Fibroblast of the conjunctiva (primary cell): ENCODE measurements around the gene LARP4B.
"Not testable (repeated sequence)": the region's sequence is repeated elsewhere in the genome, so short reads cannot be mapped to it uniquely, and the experiment has no call there.

Experiments
- DNase-seq: peaks from one replicate; pipeline ENCODE4 v3.0.0-alpha.2; 2010; ENCODE audit warnings: low read depth

The LARP4B gene

DNA sequence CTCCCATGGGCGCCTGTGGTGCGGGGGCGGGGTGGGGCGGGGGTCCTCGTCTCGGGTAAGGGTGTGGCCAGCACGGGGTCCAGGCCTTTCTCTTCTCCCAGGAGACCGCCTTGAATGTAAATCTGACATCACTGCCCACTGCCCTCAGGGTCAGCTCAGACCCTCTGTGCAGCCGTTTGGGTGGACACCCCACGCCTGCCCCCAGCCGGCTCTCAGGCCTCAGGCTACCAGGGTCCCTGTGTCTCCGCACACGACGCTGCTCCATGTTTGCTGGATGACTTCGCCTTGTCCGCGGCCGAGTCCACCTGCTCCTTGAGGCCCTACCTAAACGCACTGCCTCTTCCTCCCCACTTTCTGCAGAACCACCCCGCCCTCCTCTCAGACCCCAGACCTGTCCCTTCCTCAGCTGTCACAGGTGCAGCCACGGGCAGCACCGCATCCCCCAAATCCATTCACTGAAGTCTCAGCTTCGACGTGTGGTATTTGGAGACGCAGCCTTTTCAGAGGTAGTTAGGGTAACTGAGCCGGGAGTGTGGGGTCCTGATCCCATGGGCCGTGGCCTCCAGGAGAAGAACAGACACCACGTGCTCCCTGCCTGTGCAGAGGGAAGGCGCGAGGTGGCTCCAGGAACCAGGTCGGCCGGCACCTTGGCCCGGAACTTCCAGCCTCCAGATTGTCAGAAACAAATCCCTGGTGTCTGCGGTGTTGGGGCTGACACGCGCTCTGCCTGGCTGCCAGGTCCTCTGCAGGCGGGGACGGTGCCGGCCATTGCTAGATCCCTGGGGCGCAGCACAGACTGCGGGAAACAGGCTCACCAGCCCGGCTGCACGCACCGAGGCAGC lies 144.7 kb downstream of the LARP4B start:
- no peak for DNase-seq

DNA sequence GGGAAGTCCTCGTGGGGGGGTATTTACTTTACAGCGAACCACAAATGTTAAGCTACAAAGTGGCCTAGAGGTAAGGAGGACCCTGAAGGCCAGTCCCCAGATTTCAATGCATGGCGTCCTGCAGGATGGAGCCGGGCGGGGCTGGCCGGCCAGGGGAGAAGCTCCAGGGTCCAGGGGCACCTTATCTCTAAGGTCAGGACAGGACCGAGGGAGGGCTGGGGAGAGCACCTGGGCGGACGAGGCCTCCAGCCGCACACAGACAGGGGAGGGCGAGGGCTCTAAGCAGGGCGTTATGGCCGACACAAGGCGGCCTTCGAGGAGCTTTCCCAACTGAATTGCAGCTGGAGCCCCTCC lies 145.7 kb downstream of the LARP4B start:
- DNase-seq, result no peak

DNA sequence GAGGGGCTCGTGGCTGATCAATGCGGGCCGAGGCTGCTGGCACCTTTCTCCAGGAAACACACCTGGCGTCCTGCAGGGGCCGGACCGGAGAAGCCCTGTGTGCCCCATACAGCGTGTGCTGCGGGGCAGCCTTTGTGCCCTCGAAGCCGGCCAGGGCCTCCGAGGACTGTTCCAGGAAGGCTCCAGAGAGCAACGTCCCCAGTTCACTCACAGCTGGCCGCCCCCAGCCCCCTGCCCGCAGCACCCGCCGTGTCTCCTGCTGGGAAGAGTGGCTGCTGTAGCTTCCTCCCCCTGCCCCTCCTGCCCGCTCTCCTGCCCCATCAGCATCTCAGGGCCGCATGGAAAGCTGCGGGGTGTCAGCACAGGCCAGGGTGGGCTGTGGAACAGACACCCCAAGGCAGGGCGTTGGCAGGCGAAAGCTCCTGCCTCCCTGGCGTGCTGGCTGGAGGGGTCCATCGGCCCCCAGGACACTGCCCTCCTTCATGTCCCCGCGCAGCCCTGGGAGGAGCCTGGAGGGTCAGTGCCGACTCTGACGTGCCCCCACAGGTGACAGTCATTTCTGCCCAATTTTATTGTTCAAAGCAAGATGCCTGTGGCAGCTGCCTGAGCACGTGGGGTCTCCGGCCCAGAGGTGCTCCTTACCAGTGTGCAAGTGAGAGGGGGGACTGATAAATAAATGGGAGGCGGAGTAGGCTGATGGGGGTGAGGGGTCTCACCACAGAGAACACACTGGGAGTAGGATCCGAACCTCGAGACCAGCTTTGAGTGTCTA lies 146.2 kb downstream of the LARP4B start:
- DNase-seq, result no peak

DNA sequence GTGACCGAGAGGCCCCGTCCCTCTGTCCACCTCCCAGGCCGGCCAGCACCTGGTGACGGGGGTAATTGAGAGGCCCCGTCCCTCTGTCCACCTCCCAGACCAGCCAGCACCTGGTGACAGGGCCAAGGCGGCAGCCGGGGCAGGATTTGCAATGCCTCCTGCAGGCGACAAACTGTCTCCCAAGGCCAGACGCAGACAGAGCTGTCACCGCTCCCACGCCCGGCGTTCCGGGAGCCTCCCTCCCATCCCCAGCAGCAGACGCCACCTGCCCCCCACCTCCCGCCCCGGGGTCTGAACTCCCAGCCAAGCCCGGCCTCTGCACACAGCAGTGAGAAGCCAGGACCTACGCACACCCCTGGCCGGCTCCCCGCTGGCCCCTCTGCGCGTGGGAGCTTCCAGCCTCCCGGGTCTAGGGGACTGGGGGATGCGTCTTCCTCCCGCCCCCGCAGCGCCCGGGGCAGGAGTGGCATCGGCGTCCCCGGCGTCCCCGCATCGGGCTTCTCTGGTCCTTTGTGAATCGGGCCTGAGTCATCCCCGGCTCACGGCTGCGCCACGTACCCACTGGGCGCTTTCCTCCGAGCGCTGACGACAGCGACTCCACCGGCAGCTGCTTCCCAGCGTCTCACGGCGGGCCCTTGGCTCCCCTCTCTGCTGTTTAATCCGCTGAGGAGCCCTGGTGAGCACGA lies 147.0 kb downstream of the LARP4B start:
- no peak for DNase-seq

DNA sequence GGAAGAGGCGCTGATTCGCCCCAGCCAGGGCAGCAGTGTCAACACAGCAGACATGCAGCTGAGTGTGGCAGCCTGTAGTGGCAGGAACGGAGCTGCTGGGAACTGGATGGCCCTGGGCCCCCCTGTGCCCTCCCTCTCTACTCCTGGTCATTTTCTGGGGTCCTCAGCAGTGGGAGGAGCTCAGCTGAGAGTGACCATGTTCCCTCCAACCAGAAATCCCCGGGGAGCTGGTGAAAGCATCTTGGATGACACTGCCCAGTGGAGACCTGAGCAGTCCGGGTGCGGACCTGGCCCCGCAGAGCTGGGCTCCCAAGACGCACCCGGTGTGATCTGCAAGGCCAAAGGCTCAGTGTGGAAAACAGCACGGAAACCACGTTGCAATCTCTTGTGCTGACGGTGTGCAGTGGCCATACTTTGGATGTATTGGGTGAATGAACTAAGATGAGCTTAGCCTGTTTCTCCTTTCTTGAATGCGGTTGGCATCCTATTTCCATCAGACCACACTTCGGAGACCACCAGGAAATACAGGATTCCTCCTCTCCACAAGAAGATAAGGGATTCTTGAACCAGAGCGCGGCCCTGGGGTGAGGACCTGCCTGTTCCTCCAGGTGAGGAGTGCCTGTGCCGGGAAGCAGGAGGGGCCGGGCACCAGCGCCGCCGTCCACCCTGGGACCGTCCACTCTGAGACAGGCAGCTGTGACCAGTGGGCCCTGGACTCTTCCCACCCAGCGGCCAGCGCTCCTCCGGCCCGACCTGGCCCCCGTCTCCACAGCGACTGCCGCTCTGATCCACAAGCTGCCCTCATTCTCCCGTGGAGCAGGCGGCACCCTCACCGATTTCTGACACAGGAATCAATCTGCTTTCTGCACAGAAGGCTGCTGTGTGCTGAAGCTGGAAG lies 148.5 kb downstream of the LARP4B start:
- no peak for DNase-seq

DNA sequence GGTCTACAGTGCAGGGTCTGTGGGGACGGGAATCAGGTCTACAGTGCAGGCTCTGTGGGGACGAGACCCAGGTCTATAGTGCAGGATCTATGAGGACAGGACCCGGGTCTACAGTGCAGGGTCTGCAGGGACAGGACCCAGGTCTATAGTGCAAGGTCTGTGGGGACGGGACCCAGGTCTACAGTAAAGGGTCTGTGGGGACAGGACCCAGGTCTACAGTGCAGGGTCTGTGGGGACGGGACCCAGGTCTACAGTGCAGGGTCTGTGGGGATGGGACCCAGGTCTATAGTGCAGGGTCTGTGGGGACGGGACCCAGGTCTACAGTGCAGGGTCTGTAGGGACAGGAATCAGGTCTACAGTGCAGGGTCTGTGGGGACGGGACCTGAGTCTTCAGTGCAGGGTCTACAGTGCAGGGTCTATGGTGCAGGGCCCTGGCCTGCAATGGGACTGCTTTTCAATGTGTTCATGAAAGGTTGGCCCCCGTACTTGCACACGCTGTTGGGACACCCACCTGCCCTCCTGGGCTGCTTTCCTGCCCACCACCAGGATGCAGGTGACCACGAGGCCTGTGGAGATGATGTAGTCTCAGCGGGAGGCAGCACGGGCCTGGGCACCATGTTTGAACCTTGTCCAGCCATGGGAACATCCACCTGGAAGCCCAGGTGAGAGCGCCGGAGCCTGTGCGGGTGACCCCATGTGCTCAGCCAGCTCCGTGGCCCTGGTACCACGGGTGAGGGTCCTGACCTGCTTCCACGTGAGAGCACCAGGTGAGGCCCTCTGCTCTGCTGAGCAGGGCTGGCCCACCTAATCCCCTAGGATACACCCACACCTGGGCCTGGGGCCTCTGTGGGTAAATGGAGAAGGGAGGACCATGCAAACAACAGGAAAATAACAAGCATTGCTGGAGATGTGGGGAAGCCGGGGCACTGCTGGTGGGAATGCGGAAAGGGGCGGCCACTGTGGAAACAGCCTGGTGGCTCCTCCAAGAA lies 150.7 kb downstream of the LARP4B start:
- DNase-seq, result no peak

DNA sequence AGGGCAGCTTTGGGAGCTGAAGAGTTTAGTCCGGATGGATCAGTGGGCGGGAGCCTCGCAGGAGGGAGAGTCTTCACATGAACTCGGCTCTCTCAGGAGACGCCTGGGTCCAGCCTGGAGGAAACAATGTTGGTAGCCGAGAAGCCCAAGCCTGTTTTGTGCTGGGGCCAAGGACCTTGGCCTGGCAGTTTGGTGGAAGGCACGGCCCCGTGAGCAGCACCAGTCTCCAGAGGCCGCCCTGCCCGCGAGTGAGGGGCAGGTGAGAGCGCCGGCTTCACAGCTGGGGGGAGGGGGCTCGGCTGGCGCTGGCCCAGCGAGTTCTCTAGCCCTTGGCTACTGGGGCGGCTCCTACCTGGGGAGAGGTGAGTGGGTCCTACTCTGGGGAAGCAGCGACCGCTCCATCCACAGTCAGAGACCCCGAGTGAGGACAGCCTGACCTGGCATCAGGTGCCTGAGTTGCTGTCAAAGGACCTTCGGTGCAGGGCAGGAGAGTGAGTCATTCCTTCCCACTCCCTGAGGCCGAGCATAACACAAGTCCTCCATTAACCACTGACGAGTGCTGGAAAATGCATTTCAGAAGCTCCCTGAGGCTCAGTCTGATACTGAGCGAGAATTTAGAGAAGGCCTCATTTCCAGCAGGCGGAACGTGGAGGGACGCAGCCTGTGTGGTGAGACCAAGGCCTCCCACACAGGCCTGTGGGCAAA lies 152.7 kb downstream of the LARP4B start:
- DNase-seq, result no peak

DNA sequence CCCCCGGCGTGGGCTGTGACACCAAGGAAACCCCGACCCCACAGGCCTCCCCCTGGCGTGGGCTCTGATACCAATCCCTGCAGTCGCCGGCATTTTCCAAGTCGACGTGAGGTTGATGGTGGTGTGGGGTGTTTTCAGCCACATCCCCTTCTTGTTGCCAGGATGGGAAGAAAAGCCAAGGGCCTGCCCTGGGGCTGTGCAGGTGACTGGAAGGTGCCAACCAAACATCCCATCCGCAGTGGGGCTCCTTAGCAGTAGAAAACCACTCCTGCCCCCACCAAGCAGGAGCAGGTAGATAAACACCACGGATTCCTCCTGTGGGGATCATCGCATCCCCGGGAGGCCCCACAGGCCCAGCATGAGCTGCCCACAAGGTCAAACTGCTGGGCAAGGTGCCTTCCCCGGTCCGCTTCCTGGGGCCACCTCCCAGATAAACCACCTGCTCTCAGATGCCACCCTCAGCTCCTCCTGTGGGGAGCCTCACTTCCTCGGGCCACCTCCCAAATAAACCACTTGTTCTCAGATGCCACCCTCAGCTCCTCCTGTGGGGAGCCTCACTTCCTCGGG lies 153.5 kb downstream of the LARP4B start:
- no peak for DNase-seq

DNA sequence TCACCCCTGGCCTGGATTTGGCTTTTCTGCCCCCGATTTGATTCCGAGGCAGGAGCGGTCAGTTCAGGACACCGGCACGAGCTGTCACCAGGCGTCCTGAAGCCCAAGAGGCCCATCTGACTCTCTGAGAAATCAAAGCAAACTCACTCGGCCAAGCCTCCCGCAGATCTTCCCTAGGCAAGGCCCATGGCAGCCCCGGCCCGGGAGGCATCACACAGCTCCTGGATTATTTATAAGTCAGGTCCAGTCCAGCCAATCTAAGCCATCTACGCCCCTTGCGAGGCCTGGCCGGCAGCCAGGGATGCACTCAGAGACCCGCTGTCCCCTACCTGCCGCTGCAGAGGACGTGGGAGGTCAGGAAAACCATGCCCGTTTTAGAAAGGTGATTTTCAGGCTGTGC lies 154.7 kb downstream of the LARP4B start:
- DNase-seq, result no peak

DNA sequence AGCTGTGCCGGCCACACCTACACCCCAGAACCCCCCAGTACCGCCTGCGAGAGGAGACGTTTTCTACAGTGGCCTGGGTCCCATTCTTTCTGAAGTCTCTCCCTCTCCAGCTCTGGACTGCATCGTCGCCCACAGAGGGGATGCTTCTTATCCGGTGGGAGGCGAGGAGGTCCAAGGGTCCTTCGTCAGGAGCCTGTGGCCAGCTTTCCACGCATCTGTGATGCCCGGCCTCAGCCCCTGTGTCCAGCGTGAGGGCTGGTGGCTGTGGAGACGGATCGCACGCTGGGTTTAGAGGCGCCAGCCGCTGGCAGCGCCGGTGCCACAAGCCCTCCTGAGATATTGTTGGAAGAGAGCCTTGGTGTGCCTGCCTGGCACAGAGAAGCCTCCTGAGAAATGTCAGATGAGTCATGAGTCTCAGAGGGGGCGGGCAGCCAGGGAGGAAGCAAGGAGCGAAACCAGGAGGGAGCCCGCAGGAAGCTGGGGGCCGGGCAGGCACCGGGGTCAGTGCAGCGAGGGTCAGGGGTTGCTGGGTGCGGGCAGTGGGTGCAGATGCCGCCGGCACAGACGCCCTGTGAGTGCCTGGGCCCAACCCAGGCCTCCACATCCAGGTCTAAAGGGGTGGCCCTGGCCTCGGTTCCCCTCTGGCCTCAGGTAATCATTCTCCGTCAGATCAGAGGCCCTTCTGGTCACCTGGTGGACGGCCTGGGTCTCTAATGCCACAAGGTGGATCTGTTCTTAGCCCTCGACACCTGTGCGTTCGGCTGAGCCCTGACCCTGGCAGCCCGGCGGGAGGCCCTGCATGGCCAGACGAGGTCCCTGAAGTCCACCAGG lies 156.0 kb downstream of the LARP4B start:
- no peak for DNase-seq

DNA sequence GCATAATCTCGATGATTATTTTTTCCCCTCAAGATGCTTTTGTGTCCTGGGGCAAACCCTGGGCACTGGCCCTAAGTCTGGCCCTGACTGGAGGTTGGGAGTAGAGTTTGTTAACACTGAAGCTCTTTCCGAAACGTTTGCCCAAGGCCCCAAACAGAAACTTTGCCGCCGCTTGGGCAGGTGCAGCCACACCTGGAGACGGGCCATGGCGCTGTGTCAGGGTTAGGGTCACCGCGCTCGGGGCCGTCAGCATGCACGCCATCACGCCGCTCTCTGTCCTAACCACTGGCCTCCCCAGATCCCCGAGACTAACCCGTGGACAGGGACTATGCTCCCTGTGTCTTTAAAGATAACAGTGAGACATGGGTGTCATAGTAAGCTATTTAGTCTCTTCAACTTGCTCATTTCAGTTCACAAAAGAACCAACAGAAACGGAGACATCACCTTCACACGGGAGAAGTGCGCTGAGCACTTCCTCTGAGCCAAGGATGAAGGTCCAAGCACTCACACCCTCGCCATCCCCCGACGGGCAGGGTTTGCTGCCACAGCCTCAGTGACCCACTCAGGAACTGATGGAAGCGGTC lies 156.8 kb downstream of the LARP4B start:
- DNase-seq, result no peak

DNA sequence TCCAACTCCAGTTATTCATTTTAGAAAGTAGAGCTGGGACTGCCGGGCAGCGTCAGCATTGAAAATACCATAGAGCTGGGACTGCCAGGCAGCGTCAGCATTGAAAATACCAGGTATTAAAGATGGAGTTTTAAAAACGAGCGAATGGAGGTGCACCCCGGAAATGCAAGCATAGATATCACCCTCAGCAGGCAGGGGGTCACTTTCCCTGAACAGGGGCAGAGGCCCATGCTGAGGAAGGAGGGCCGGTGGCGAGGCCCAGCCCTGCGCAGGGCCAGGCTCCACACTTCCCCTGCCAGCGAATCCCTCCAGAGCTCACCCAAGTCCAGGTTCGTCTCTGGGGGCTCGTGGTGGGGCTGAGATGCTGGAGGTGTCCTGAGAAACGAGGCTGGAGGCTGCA lies 157.3 kb downstream of the LARP4B start:
- DNase-seq, result no peak

DNA sequence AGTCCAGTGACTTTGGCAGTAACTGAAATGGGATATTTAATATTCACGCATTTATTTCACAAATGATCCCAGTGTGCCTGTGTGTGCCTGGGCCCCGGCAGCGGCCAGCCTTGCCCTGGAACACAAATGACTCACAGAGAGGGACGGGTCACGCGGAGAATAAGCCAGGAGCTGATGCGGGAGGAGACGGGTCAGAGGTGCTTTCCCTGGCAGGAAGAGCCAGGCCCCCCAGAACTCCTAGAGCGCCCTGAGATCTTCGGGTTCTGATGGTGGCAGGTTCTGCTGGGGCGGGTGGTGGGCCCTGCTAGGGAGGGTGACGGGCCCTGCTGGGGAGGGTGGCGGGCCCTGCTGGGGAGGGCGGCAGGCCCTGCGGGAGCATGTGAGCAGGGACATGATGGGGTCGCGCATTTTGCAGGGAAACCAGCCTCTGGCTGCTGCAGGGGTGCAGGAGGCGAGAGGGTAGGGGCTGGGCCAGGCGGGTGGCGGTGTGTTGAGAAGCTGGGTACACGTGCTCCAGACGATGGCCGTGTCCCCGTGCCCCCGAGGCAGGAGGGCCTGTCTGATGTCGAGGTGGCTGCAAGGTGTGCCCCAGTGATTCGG lies 157.8 kb downstream of the LARP4B start:
- DNase-seq, result no peak

DNA sequence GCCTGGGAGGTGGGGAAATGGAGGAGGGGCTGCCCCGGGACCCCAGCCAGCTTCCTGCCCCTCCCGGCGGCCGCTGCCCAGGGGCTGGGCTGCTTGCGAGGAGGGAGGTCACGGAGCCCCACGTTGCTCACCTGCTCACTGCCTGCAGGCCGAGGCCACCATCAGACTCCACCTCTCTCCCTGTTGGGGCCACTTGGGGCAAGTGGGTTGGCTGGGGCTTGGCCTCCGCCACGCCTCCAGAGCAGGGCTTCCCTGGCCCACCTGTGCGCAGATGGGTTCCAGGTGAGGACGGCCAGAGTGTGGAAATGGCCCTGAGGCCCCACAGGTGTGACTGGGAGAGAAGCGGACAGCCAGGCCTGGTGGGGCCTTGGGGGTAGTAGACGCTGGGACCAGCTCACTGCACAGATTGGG lies 159.3 kb downstream of the LARP4B start:
- DNase-seq, result no peak

DNA sequence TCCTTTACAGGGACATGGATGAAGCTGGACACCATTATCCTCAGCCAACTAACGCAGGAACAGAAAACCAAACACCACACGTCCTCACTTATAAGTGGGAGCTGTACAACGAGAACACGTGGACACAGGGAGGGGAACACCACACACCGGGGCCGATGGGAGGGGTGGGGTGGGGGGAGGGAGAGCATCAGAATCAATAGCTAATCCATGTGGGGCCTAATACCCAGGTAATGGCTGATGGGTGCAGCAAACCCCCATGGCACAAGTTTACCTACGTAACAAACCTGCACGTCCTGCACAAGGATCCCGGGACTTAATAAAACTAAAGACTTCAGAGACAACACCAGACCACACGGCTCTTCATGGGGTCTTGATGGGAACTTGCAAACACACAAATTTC lies 159.9 kb downstream of the LARP4B start:
- no peak for DNase-seq

DNA sequence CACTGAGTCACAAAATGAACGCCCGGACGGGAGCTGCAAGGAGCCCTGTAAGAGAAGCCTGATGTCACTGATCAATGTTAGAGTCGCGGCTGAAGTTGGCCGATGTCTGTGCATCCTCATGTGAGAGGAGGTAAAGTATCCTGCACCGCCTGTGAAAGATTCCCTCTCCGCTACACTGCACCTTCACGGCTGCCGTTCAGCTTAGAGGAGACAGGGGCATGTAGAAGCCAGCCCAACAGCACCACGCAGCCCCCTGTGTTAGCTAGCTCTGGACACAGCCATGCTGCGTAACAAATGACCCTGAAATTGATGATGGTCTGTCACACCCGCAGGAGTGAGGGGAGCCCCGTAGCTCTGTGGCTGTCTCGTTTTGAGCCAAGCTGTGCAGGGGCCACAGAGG lies 160.5 kb downstream of the LARP4B start:
- no peak for DNase-seq

DNA sequence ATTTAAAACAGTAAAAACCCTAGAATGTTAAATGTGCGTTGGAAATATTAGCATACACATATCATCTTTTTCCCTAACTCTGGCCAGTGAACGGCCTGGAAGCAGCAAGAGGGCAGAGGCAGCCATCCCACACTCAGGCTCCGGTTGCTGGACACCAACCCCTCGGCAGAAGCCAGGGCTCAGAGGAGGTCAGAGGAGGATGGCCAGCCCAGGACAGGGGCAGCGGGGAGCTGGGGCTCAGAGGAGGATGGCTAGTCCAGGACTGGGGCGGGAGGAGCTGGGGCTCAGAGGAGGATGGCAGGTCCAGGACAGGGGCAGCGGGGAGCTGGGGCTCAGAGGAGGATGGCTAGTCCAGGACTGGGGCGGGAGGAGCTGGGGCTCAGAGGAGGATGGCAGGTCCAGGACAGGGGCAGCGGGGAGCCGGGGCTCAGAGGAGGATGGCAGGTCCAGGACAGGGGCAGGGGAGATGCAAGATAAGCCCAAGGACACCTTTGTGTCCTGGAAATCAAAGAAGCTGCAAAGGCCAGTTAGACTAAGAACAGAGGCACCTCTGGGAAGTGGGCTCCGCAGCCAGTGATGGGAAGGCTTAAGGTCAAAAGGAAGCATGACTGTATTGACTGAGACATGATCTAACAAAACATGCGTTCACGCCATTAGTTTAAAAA lies 161.3 kb downstream of the LARP4B start:
- not testable (repeated sequence) for DNase-seq
